Measurements from ENCODE around the gene CTNND2.
"Not testable (repeated sequence)": the region's sequence is repeated elsewhere in the genome, so short reads cannot be mapped to it uniquely, and the experiment has no call there.

The CTNND2 gene

DNA sequence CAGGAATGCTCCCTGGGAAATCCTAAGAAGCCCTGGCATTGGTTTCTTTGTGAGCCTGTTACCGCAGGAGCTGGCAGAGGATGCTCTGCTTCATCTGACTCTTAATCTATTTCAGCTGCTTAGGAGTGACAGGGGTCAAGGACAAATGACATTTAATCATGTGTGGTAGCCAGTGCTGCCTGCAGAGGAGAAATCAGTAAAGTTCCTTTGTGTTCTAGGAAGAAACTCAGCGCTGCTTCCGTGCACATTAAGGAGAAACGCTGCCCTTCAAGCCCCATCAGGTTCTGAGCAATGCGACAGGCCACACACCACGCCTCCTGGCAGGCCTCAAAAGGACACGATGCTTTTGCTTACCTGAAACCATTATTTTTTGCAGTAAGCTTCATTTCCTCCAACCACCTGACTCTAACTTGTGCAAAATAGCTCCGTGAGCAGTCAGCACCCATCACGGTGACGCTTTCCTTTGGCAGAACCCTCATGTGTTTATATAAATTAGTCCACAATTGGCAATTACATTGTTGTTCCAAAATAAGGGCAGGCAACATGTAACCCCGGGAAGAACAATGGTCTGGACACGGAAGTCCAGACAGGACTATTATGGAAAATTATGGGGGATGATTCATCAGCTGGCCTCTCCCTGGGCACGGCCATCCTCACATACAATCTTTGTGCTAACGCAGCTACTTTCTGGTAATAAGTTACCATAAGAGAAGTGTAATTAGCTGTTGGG, 755.3 kb downstream of the CTNND2 start:
- DNase-seq = no peak

- no peak for DNase-seq
Observed at GRCh38 chr5:11146171-11146570, 758.1 kb downstream of the CTNND2 start.

- DNase-seq = peak; percentile 88
Observed at GRCh38 chr5:11143456-11144267, 760.6 kb downstream of the CTNND2 start.

DNA sequence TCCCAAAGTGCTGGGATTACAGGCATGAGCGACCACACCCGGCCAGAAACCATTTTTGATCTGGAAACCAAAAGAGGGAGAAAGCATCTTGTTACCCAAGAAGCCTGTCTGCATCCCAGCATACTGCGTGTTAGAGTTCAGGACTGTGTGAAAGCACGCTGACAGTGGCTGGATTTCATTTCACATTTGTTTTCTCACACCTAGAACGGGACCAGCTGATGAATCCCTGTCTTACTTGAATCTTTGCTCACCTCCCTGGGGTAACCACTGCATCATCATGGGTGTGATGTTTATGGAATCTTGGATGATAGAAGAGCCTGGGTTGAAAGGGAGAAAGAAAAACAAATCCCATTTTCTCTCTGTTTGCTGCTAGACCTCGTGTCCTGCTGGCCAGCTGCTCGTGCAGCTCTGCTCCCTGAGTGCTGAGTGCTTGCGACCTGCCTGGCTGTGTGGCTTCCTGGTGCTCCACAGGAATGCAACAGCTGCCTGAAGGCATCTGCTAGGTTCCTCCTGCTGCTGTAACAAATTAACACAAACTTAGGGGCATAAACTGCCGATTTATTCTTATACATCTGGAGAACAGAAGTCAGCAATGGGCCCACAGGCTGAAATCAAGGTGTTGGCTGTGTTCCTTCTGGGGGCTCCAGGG, 764.9 kb downstream of the CTNND2 start:
- peak; percentile 67 for DNase-seq

DNA sequence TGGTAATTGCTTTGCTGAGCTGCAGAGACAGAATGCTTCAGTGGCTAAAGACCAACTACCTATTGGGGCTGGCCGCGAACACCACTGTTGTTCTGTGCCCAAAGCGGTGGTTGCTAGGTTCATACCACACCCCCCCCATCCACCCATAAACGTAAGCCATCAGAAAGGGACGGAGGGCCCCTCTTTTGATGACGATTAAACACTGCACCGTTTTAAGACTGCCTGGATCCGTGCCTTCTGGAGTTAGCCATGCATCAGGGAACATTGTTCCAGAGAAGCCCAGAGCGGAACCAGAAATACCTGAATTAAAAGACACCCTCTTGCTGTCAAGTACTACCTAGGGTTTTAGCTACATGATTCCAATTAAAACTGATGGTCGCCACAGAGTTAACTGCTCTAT, 774.1 kb downstream of the CTNND2 start:
- no peak for DNase-seq

DNA sequence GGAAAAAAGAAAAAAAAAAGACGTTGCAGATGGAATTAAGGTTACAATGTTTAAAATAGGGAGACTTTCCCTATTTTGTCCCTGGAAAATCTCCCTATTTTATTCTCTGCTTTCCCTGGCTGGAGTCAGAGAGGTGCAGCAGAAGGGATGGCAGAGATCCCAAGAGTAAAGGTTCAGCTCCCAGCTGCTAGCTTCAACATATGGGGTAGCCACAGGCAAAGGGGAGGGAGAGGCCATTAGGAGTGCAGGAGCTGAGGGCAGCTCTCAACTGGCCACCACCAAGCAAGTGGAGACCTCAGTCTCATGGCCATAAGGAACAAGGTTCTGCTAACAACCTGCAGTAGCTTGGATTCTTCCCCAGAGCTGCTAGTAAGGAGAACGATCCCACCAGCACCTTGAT, 776.2 kb downstream of the CTNND2 start:
- no peak for DNase-seq

DNA sequence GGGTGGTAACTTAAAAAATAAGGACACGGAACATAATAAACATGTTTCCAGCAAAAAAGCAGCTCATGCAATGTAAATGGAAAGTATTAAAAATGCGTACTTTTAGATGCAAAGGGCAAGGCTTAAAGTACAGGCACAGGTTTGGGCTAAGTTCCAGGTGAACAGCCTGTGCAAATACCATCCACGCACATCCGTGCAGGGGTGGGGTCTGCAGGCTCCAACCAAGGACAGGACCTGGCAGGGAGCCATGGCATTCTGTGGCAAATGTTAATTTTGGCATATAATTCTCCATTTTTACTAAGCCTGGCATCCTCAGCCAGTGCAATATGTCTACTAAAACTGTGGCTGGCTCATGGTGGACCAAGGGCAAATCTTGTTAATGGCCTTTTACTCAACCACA, 777.4 kb downstream of the CTNND2 start:
- no peak for DNase-seq

DNA sequence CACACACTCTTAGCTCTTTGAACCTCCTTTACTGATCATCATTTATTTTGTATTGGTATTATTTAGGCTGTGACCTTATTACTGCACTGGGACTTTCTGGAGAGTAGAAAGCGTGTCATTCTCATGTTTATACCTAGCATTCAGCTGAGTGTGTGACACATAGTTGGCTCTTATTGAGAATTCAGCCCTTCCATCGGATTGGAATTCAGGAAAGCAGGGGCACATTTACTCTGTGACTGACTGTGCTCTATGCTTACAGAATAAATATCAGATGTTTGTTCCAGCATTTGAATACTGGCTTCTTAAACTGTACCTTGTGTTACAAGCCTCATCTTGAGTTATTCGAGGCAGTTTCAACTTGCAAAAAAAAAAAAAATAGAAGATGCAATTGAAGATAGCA, 782.4 kb downstream of the CTNND2 start:
- peak; percentile 21 for DNase-seq

GRCh38 chr5:11110128-11110527, 794.1 kb downstream of the CTNND2 start:
- no peak for DNase-seq

DNA sequence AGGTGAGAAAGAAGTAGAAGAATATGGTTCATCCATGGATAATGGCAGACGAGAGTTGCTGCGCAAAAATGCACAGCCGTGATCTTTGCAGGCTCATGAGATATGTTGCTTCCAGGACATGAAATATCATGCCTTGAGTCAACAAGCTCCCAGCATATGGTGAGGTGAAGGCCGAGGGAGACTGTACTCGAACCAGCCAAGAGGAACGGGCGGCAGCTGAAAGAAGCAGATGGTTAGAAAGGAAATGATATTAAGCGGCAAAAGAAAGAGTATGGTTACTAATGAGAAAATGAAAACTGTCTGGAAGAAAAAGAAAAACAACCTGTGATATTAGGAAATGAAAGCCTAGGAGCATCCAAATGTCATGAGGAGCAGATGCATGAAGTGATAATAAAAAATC, 798.5 kb downstream of the CTNND2 start:
- no peak for DNase-seq

DNA sequence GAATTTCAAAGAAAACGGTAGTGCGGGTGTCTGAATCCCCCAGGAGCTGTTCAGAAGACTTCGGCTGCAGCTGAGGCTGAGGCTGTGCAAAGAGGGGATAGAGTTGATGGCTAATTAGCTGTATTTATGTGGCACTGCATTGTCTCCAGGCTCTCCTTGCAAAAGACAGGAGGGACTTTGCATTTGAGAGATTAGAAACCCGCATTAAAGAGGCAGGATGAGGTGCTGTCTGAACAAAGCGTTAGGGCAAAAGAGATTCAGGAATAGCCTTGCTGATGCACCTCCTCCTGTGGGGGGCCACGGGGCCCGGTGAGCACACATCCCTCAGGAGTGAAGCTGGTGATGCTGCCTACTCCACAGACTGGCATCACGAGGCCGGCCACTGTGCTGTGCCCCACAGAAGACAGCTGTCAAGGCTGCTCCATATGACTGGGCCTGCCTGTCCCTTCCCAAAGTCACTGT, 799.6 kb downstream of the CTNND2 start:
- no peak for DNase-seq

DNA sequence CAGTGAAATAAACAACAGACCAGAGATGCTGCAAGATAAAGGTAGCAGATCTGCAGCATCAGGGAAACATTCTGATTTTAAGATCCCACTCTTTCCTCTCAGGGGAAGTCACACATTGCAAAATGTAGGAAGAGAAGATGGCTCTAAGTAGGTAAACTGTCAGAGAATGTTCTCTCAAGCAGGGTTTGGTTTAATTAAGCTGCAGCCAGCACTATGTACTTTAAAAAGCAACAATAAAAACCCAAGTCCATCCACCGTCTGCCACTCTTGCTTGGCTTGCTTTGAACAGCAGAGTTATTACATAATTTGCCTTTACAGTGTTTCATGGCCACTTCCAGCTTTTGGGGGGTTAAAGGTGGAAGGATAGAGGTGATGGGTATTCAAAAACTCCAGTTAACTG, 800.0 kb downstream of the CTNND2 start:
- DNase-seq = no peak

DNA sequence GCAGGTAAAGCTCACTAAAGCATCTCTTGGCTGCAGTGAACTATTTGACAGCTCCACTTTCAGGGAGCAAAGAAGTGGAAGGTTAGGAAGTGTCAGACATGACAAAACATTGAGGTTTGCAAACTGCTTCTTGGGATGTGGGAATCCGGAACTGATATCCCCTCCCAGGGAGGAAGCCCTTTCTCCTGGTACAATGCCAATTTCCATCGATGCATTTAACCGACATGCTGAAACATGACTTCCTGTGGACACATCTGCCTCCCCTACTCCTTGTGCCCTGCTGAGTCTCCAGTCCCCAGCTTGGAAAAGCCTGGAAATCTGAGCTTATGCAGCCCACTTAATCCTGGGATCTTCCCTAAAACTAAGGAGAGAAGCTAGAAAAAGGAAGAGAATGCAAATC, 820.1 kb downstream of the CTNND2 start:
- DNase-seq = peak; percentile 12

DNA sequence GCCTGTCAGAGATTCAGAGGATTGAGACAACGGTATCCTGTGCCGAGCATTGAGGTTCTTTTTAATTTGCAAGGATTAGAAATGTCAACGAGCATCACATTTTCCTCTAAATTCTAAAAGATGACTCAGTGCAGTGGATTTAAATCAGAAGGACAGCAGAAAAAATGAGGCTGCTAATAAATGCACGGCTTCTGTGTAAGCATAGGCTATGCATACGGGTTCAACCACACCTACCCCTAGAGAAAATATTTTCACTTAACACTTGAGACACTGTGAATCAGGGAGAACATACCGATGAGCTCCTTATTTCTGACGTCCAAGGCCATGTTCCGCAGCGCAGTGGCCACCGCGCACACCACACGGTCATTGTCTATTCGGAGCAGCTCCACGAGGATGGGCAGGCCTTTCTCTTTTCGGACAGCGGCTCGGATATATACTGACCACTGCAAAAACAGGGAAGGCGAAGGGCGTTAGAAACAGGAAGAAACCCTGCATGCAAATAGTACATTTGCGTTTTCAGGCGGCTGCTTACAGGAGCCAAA, 821.8 kb downstream of the CTNND2 start:
- no peak for DNase-seq

GRCh38 chr5:11076945-11077613, 827.2 kb downstream of the CTNND2 start:
- DNase-seq = no peak

GRCh38 chr5:11075035-11075805, 829.0 kb downstream of the CTNND2 start:
- DNase-seq = no peak

DNA sequence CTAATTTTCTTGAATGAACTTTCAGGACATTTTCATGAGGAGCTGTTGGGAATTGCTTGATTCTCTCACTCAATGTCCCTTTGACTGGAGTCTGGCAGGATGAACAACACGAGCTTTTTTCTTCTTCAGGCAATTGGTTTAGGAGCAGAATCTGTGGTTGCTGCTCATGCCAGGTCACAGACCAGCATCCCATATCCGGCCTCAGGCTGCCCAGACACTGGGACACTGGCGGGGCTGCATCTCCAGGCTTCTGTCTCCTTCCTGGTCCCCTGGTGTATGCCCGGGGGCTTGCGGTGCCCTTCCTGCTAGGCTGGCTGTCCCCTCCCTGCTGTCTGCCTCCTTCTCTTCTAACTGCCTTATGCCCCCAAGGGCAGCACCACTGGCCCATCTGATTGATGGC, 831.7 kb downstream of the CTNND2 start:
- no peak for DNase-seq

DNA sequence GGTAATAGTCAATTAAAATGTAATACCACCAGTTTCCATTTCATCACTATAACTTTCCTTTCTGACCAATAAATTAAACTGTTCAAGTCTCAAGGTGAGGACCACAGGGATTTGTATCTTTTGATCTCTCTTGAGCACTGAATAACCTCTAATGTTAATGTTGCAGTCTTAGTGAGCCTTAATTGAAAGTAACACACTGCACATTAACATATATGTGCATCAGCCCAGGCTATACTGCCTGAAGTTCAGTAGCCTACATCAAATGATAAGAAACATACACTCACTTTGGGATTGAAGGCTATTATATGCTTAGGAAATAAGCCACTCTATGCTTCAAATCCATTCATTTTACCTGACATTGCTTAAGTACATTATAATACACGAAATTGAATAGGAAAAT, 832.2 kb downstream of the CTNND2 start:
- no peak for DNase-seq

- peak; percentile 60 for DNase-seq
Observed at GRCh38 chr5:11069041-11069440, 835.2 kb downstream of the CTNND2 start.

DNA sequence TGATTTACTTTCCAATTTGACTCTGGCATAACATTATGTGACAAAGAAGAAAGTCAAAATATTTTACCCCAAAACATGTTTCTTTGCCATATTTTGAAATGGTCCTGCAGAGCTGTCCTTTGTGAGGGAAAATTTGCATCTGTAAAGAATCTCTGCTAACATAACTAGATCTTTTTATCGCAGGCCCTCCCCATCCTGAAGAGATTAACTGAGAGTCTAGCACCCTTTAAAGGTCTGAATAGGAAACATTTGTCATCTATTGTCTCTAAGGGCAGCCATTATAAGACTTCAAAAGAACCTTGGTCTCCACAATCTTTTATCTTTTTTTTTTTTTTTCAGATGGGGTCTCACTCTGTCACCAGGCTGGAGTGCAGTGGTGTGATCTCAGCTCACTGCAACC, 838.5 kb downstream of the CTNND2 start:
- not testable (repeated sequence) for DNase-seq

- no peak for DNase-seq
Observed at GRCh38 chr5:11064763-11065450, 839.3 kb downstream of the CTNND2 start.

All from fibroblast of skin of back (primary cell).